ENCODE results near the gene LAMTOR3. TPM values are rescaled to one million over a fixed set of nuclear protein-coding genes. Genes with fewer than 3 reads are reported as not detected.

The LAMTOR3 gene
- total RNA-seq, 2 donors from 2014 or later = 51.6 to 78.7 TPM

DNA sequence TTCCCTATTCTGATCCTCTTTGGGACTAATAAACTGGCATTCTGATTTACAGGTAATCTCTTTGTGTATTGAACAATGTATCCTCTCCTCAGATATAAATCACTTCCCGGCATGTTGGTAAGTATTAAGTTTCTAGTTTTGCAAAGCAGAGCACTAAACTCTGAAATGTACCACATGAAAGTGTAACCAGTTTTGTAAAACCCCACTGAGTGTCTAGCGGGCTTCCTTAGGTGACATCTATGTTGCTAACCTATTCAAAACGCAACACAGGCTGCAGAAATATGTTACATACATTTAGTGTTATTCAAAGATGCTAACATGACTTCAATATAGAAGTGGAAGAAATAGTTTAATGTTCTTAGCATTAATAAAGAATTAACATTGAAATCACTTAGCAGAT is 26.9 kb upstream of the LAMTOR3 start:
- no peak overlapping the region for H3K27ac ChIP-seq
- H3K9me3 ChIP-seq = no peaks in the 10 kb centered on the region
- no peaks in the 10 kb centered on the region for H3K36me3 ChIP-seq
- no peak overlapping the region for H3K4me3 ChIP-seq
- H3K27me3 ChIP-seq (replicated peaks; ENCODE audit: insufficient read depth) = no peaks in the 10 kb centered on the region
- no peaks in the 10 kb centered on the region for H3K4me1 ChIP-seq (replicated peaks)
- TF ChIP-seq, protein P1, sequence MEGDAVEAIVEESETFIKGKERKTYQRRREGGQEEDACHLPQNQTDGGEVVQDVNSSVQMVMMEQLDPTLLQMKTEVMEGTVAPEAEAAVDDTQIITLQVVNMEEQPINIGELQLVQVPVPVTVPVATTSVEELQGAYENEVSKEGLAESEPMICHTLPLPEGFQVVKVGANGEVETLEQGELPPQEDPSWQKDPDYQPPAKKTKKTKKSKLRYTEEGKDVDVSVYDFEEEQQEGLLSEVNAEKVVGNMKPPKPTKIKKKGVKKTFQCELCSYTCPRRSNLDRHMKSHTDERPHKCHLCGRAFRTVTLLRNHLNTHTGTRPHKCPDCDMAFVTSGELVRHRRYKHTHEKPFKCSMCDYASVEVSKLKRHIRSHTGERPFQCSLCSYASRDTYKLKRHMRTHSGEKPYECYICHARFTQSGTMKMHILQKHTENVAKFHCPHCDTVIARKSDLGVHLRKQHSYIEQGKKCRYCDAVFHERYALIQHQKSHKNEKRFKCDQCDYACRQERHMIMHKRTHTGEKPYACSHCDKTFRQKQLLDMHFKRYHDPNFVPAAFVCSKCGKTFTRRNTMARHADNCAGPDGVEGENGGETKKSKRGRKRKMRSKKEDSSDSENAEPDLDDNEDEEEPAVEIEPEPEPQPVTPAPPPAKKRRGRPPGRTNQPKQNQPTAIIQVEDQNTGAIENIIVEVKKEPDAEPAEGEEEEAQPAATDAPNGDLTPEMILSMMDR (IDR thresholded peaks at IDR 0.05) = no peak
- no peak for TF ChIP-seq POLR2AphosphoS5 (IDR thresholded peaks at IDR 0.05)
- no peak for TF ChIP-seq POLR2A (IDR thresholded peaks at IDR 0.05)
- intact Hi-C loops (cut with DNase I) = no loop called here
- WGBS = 92% methylated on average over 3 of the region's 3 CpGs
- no peak for DNase-seq (ENCODE audit: low spot score)

DNA sequence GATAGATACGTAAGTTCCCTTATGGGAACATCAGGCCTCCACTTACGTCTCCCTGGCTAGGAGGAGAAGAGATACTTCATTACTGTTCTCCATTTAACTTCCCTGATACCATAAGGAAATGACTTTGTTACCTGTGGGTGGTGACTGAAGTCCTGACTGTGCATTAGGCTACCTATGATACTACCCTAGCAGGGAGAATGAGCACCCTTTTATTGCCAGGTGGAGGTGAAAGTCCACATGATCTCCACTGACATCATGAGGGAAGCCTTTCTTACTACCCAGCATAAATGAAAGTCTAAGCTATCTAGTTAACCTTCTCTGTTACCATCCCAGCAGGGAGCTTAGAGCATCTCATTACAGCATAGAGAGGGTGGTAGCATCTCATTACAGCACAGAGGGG is 24.4 kb upstream of the LAMTOR3 start:
- no peaks in the 10 kb centered on the region for H3K36me3 ChIP-seq

DNA sequence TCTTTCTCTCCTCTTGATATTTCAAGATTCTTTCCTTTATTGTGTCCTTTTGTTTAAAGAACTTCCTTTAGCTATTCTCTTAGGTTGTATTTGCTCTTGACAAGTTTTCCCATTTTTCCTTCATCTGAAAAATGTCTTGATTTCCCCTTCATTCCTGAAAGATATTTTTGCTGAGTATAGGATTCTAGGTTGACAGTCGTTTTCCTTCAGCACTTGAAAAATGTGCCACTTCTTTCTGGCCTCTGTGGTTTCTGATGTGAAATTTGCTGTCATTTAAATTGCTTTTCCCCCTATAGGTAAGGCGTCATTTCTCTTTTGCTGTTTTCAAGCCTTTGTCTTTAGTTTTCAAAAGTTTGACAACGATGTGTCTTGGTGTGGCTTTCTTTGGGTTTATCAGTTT is 23.3 kb upstream of the LAMTOR3 start:
- intact Hi-C loops (cut with DNase I) = no loop called here
- no peaks in the 10 kb centered on the region for H3K4me1 ChIP-seq (replicated peaks)
- H3K27ac ChIP-seq = no peak overlapping the region
- H3K27me3 ChIP-seq (replicated peaks; ENCODE audit: insufficient read depth) = no peaks in the 10 kb centered on the region
- H3K4me3 ChIP-seq = no peak overlapping the region
- no peak for DNase-seq (ENCODE audit: low spot score)
- WGBS = 100% methylated on average over 3 of the region's 3 CpGs
- H3K36me3 ChIP-seq = no peaks in the 10 kb centered on the region
- H3K9me3 ChIP-seq = no peaks in the 10 kb centered on the region
- TF ChIP-seq POLR2AphosphoS5 (IDR thresholded peaks at IDR 0.05) = no peak
- TF ChIP-seq, protein P1 (IDR thresholded peaks at IDR 0.05) = no peak
- no peak for TF ChIP-seq POLR2A (IDR thresholded peaks at IDR 0.05)

More for the DNA sequence above, 24.4 kb upstream of the LAMTOR3 start:
- Histone ChIP-seq H3K4me1 (replicated peaks) (no peaks in the 10 kb centered on the region), H3K9me3 (no peaks in the 10 kb centered on the region), H3K27me3 (replicated peaks; ENCODE audit: insufficient read depth) (no peaks in the 10 kb centered on the region), H3K27ac (no peak overlapping the region), H3K4me3 (no peak overlapping the region)
- no peak for DNase-seq (ENCODE audit: low spot score)
- 96% methylated on average over 2 of the region's 2 CpGs for WGBS
- intact Hi-C loops (cut with DNase I) = no loop called here
- TF ChIP-seq POLR2AphosphoS5 (IDR thresholded peaks at IDR 0.05) = no peak

DNA sequence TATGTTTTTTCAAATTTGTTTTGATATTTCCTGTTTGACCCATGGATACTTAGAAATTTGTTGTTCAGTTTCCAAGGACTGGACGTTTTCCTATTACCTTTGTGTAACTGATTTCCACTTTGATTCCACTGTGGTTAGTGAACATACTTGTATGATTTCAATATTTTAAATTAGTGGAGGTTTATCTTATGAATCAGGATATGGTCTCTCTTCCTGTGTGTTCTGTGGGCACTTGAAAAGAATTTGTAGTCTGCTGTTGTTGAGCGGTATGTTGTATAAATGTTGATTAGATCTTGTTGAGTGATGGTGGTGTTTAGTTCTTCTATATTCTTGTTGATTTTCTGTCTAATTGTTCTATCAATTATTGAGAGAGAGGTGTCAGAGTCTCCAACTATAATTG is 21.2 kb upstream of the LAMTOR3 start:
- Histone ChIP-seq H3K4me3 (no peak overlapping the region), H3K27ac (no peak overlapping the region), H3K9me3 (no peaks in the 10 kb centered on the region), H3K36me3 (no peaks in the 10 kb centered on the region), H3K4me1 (replicated peaks) (no peaks in the 10 kb centered on the region), H3K27me3 (replicated peaks; ENCODE audit: insufficient read depth) (no peaks in the 10 kb centered on the region)
- 96% methylated on average over 2 of the region's 2 CpGs for WGBS
- intact Hi-C loops (cut with DNase I) = no loop called here
- DNase-seq (ENCODE audit: low spot score) = no peak
- no peak for TF ChIP-seq POLR2AphosphoS5 (IDR thresholded peaks at IDR 0.05)
- no peak for TF ChIP-seq POLR2A (IDR thresholded peaks at IDR 0.05)
- TF ChIP-seq, protein P1 (IDR thresholded peaks at IDR 0.05) = no peak

DNA sequence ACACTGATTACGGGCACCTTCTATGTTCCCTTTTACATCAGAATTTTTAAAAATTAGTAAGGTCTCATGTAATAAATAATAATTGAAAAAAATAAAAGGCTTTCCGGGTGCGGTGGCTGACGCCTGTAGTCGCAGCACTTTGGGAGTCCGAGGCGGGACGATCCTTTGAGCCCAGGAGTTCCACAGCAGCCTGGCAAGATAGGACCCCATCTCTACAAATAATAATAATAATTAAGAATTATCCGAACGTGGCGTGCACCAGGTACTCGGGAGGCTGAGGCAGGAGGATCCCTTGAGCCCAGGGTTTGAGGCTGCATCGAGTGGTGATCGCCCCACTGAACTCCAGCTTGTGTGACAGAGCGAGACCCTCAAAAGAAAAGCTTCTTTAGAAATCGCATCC is 771 bp upstream of the LAMTOR3 start:
- Histone ChIP-seq H3K27ac (peak overlapping the region; percentile 84 to 85), H3K4me1 (replicated peaks) (no peaks in the 10 kb centered on the region), H3K9me3 (no peaks in the 10 kb centered on the region), H3K36me3 (no peaks in the 10 kb centered on the region), H3K27me3 (replicated peaks; ENCODE audit: insufficient read depth) (no peaks in the 10 kb centered on the region), H3K4me3 (peak overlapping the region; percentile 71 to 78)
- intact Hi-C loops (cut with DNase I) = loop anchor here (2.0 kb wide), 1 partner anchor 54 kb away; no protein-coding TSS in a partner anchor
- DNase-seq (ENCODE audit: low spot score) = peak; percentile 5
- WGBS = 96% methylated on average over 16 of the region's 16 CpGs
- no peak for TF ChIP-seq POLR2AphosphoS5 (IDR thresholded peaks at IDR 0.05)
- TF ChIP-seq, protein P1 (IDR thresholded peaks at IDR 0.05) = no peak
- TF ChIP-seq POLR2A (IDR thresholded peaks at IDR 0.05) = no peak
